ENCODE measurements around the gene NRP1. TPM values are rescaled to one million over a fixed set of nuclear protein-coding genes. Genes with fewer than 3 reads are reported as not detected.
"Not testable (repeated sequence)": the region's sequence is repeated elsewhere in the genome, so short reads cannot be mapped to it uniquely, and the experiment has no call there.

Gene NRP1
- total and polyA plus RNA-seq, 2 of the 8 experiments (the other 6 are each of a cell fraction or from before 2014, with no cell fraction given), result 1.2 to 2.1 TPM

GRCh38 chr10:33384201-33384600 lies 49.7 kb upstream of the NRP1 start:
- H3K4ac ChIP-seq (replicated peaks; ENCODE audit: insufficient read length, low read depth, low read length); H2BK5ac ChIP-seq (ENCODE audit: low read depth, low read length); H4K91ac ChIP-seq (replicated peaks; ENCODE audit: insufficient read length, low read length); H2AK5ac ChIP-seq (ENCODE audit: low read depth, low read length); H4K5ac ChIP-seq (ENCODE audit: insufficient read length, low read depth, low read length); POLR2A ChIA-PET (ENCODE audit: partially characterized antibody); H3K9me3 ChIP-seq (ENCODE audit: insufficient read depth in 2 of 2, low read depth in 1 of 2, low read length in 1 of 2); FAIRE-seq; H2BK15ac ChIP-seq (ENCODE audit: low read length); H2AFZ ChIP-seq (ENCODE audit: low read length); CTCF ChIA-PET (ENCODE audit: partially characterized antibody); H3K9ac ChIP-seq (replicated peaks in 1 of 4; ENCODE audit: extremely low read depth in 1 of 4, low read depth in 3 of 4, low read length in 3 of 4); H3K36me3 ChIP-seq (ENCODE audit: control insufficient read depth in 2 of 4, insufficient read depth in 4 of 4, low read length in 3 of 4); H4K8ac ChIP-seq (ENCODE audit: extremely low read depth, insufficient read depth, low read length); H3K79me1 ChIP-seq (ENCODE audit: low read depth, low read length); H3K18ac ChIP-seq (ENCODE audit: extremely low read depth, low read length); H4K20me1 ChIP-seq (replicated peaks in 1 of 2; ENCODE audit: control insufficient read depth in 1 of 2, insufficient read depth in 2 of 2, low read length in 2 of 2); H3K23me2 ChIP-seq (ENCODE audit: low read depth, low read length); H3K56ac ChIP-seq (replicated peaks; ENCODE audit: insufficient read length, low read depth, low read length); H2BK20ac ChIP-seq (ENCODE audit: low read length); H3K4me2 ChIP-seq (ENCODE audit: insufficient read depth in 1 of 2, low read depth in 2 of 2, low read length in 2 of 2); H3K27ac ChIP-seq (ENCODE audit: low read depth, low read length); H3K23ac ChIP-seq (ENCODE audit: insufficient read length); H3K14ac ChIP-seq (ENCODE audit: insufficient read length); DNase-seq (ENCODE audit: low read depth in 1 of 2, low spot score in 2 of 2); H2BK12ac ChIP-seq (ENCODE audit: low read depth, low read length); H3K27me3 ChIP-seq (replicated peaks in 1 of 4; ENCODE audit: control insufficient read depth in 3 of 4, extremely low read depth in 1 of 4, insufficient read depth in 3 of 4, low read length in 3 of 4); H3K4me3 ChIP-seq (ENCODE audit: extremely low read depth in 1 of 4, insufficient read depth in 2 of 4, low read depth in 3 of 4, low read length in 4 of 4); H2BK120ac ChIP-seq (replicated peaks; ENCODE audit: low read depth, low read length); H3K79me2 ChIP-seq (ENCODE audit: control insufficient read depth in 1 of 2, insufficient read depth in 2 of 2, low read length in 2 of 2): not testable (repeated sequence)
- peaks cover 0 to 10% (median 1%) of the 10 kb centered on the region in 4 experiments; a peak in 2 of 7 replicates for H3K4me1 ChIP-seq (replicated peaks in 1 of 4; ENCODE audit: control insufficient read depth in 3 of 4, insufficient read depth in 4 of 4, low read length in 3 of 4)
- WGBS, 2 experiments (ENCODE audit: extremely low coverage in 1 of 2, insufficient coverage in 1 of 2, insufficient read length in 1 of 2, insufficient replicate concordance in 2 of 2, low coverage in 1 of 2, low lambda C conversion rate in 2 of 2, missing lambda C conversion rate in 1 of 2), result 92% methylated on average over 3 of the region's 3 CpGs; no CpG with 5 or more reads in 1 of the 2 experiments
